GM21367 (cell line): ENCODE data around the gene TMEM271.

ENCODE experiments used
- ATAC-seq: cut with Tn5 transposase; IDR thresholded peaks from one replicate; pipeline ENCODE4 v1.9.1; 2021; ENCODE audit not compliant: unreplicated experiment

Gene TMEM271

GRCh38 chr4:535181-535923 lies 40.7 kb downstream of the TMEM271 start:
- ATAC-seq = no peak

- no peak for ATAC-seq
Observed at GRCh38 chr4:534576-535151, 41.4 kb downstream of the TMEM271 start.

GRCh38 chr4:534101-534575 lies 42.0 kb downstream of the TMEM271 start:
- no peak for ATAC-seq

GRCh38 chr4:533318-534100 lies 42.6 kb downstream of the TMEM271 start:
- no peak for ATAC-seq

- no peak for ATAC-seq
Observed at GRCh38 chr4:532588-533317, 43.3 kb downstream of the TMEM271 start.

GRCh38 chr4:531721-532565 lies 44.2 kb downstream of the TMEM271 start:
- ATAC-seq = no peak

- no peak for ATAC-seq
Observed at GRCh38 chr4:531076-531475, 45.0 kb downstream of the TMEM271 start.

- no peak for ATAC-seq
Observed at GRCh38 chr4:530017-530781, 45.9 kb downstream of the TMEM271 start.

GRCh38 chr4:529563-529962 lies 46.5 kb downstream of the TMEM271 start:
- no peak for ATAC-seq

- no peak for ATAC-seq
Observed at GRCh38 chr4:528835-529234, 47.3 kb downstream of the TMEM271 start.

- no peak for ATAC-seq
Observed at GRCh38 chr4:528296-528695, 47.8 kb downstream of the TMEM271 start.

GRCh38 chr4:526971-527460 lies 49.1 kb downstream of the TMEM271 start:
- ATAC-seq = no peak

GRCh38 chr4:526189-526909 lies 49.7 kb downstream of the TMEM271 start:
- no peak for ATAC-seq

GRCh38 chr4:525660-526059 lies 50.4 kb downstream of the TMEM271 start:
- no peak for ATAC-seq

- ATAC-seq = no peak
Observed at GRCh38 chr4:524196-524595, 51.9 kb downstream of the TMEM271 start.
